Skin of body (tissue), 2 donors: Measurements from ENCODE around the gene FHAD1. TPM values are rescaled to one million over a fixed set of nuclear protein-coding genes. Genes with fewer than 3 reads are reported as not detected.
"Not testable (repeated sequence)": the region's sequence is repeated elsewhere in the genome, so short reads cannot be mapped to it uniquely, and the experiment has no call there.

Experiments
- DNase-seq: peaks from one replicate; lab custom pipeline; 2025; lab: John Stamatoyannopoulos, UW
- total RNA-seq: library from RNA; depleted of rRNA; stranded (reverse); fragments of >200 nt; gene quantifications from one replicate; pipeline ENCODE4 v1.2.3, GENCODE V29; 2014

Gene FHAD1
- total RNA-seq, 1 donor from 2014 or later: 1.4 TPM

GRCh38 chr1:15412175-15412800 is 165.3 kb downstream of the FHAD1 start:
- DNase-seq: no peak

GRCh38 chr1:15412843-15413242 is 165.8 kb downstream of the FHAD1 start:
- DNase-seq: no peak

- DNase-seq: no peak
Measured at GRCh38 chr1:15413563-15414444, 166.8 kb downstream of the FHAD1 start.

- DNase-seq: no peak
Measured at GRCh38 chr1:15414445-15414983, 167.5 kb downstream of the FHAD1 start.

- no peak for DNase-seq
Measured at GRCh38 chr1:15417059-15417934, 170.3 kb downstream of the FHAD1 start.

DNA sequence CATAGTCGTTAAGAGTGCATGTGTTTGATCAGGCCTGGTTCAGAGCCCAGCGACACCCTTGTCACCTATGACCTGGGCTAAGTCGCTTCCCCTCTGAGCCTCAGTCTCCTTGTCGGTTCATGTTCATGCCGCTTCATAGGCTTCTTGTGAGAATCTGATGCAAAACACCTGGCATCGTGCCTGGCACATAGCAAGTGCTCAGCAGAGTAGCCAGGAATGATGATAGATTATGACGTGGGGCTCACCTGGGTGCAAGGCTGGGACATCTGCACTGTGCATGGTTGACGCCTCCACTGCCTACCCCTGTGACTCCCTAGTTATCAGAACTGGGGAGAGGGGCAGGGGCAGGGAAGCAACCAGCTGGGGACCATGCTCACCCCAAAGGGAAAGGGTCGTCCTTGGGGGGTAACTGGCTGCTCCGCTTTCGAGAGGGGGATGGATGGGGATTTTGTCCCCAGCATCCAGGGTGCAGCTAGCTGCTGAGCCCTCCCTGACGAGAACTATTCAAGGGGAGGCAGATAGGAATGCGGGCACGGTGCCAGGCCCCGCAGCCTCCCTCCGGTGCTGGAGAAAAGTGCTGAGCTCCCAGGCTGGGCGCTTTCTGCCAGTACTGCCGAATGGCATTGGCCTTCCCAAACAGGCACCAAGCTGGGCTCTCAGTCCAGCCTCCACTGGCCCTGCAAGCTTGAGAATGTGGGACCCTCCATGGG is 171.9 kb downstream of the FHAD1 start:
- DNase-seq: no peak

DNA sequence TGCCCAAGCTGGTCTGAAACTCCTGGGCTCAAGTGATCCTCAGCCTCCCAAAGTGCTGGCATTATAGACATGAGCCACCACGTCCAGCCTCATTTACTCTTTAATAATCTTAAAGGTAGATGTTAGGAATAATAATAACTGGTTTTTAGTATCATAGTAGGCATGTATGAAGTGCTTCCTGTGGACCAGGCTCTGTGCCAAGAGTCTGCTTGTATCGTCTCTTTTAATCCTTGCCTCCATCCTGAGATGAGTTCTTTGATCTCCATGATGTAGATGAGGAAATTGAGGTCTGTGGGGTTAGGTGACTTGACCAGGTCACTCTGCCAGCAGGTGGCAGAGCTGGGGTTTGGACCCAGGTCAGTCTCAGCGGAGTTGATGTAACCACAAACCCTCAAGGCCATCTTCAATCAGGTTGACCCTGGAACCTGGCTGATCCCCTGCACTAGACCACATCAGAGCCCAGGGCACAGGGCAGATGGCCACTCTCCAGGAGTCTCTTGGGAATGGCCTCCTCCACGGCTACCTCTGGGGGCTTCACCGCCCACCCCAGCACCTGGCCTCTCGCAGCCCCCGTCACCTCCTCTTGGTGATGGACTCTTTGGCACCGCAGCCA is 173.9 kb downstream of the FHAD1 start:
- no peak for DNase-seq

GRCh38 chr1:15422871-15423270 is 175.8 kb downstream of the FHAD1 start:
- DNase-seq: no peak

DNA sequence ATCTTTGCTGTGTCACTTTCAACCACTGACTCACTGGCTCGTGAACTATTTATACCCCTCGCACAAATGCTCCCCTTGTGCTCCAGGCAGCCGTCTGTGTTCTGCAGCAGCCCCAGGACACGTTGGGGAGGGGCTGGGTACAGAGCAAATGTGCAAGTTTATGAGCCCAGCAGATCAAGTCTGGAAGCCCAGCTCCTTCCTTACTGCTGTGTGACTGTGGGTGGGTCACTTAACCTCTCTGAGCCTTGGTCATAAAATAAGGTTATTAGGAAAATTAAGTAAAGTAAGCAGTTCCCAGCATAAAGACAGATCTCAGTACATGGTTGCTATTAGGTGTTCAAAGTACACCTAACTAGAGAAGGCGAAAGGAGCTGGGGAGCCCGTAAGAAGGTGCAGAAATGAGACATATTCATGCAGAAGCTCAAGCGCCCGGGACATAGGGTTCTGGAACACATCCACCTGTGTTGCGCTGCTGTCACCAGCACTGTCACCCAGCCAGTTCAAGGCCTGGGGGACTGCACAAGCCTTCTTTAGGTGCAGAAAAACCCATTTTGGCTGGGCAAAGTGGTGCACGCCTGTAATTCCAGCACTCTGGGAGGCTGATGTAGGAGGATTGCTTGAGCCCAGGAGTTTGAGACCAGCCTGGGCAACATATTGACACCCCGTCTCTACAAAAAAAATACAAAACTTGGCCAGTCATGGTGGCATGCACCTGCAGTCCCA is 176.5 kb downstream of the FHAD1 start:
- DNase-seq: no peak

GRCh38 chr1:15424146-15424667 is 177.2 kb downstream of the FHAD1 start:
- DNase-seq: no peak

- DNase-seq: no peak
Measured at GRCh38 chr1:15424981-15425380, 178.0 kb downstream of the FHAD1 start.

GRCh38 chr1:15425521-15425920 is 178.5 kb downstream of the FHAD1 start:
- DNase-seq: no peak

DNA sequence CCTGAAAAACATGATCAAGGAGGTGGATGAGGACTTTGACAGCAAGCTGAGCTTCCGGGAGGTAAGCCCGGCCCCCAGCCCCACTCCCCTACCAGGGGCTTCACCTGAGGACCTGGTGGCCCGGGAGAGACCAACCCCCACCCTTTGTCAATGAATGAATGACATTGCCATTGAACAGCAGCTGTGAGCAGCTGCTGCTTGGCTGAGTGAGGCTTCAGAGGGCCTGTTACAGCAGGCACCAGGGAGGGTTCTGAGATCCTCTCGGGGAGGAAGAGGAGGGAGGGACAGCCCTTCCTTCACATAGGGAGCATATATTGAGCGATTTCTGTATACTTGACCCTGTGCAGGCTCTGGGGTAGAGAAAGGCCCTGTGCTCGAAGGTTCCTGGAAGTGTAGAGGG is 178.9 kb downstream of the FHAD1 start:
- DNase-seq: no peak

- DNase-seq: no peak
Measured at GRCh38 chr1:15426492-15427279, 179.7 kb downstream of the FHAD1 start.

DNA sequence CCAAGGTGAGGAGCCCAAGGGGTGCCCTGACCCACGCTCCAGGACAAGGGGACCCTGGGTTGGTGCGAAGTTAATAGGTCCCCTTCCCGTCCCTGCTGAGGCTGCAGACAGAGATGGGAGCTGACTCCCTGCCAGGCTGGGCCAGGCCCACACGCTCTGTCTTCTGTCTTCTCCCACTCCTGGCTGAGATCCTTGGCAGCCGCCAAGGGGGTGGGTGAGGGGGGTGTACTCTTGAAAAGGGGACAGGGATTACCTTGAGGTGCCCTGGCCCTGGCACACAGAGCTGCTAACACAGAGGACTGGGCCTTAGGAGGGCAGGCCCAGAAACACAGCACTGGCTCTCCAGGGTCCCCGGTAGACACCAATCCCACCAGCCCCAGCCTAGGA is 180.2 kb downstream of the FHAD1 start:
- no peak for DNase-seq

DNA sequence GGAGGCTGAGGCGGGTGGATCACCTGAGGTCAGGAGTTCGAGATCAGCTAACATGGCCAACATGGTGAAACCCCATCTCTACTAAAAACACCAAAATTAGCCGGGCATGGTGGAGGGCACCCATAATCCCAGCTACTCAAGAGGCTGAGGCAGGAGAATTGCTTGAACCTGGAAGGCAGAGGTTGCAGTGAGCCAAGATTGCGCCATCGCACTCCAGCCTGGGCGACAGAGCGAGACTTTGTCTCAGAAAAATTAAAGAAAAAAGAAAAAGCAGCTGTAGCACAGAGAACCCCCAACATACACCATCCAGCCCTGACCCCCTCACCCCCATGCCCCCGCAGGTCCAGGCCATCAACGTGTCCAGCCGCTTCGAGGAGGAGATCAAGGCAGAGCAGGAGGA is 181.2 kb downstream of the FHAD1 start:
- DNase-seq: not testable (repeated sequence)

- no peak for DNase-seq
Measured at GRCh38 chr1:15428815-15429435, 181.9 kb downstream of the FHAD1 start.

DNA sequence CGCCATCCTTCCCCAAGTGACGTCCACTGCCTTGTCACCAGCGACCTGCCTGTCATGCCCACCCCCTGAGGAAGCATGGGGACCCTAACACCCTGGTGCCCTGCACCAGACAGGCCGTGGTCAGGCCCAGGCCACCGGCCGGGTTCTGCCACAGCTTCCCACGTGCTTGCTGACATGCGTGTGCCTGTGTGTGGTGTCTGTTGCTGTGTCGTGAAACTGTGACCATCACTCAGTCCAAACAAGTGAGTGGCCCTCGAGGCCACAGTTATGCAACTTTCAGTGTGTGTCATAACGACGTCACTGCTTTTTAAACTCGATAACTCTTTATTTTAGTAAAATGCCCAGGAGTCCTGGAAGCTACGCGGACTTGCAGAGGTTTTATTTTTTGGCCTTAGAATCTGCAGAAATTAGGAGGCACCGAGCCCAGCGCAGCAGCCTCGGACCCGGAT is 182.7 kb downstream of the FHAD1 start:
- DNase-seq: no peak
